ENCODE measurements around the gene ARHGAP15.

GRCh38 chr2:143754742-143755141, 625.5 kb downstream of the ARHGAP15 start:
- TF ChIP-seq POLR2AphosphoS5 (IDR thresholded peaks at IDR 0.05; ENCODE audit: borderline replicate concordance, low read depth, low read length), result no peak
- no peak for TF ChIP-seq EZH2 (IDR thresholded peaks at IDR 0.05)
